Parathyroid adenoma (tissue), 2 donors: Measurements from ENCODE around the gene QRICH2.

ENCODE experiments used
- H2AFZ ChIP-seq: fragments of 300-600 bp; sonication (generic); one replicate; pipeline ENCODE4 v1.7.0; 2017; ENCODE audit warnings: antibody characterized with exemption, mild to moderate bottlenecking
- H3K27ac ChIP-seq: fragments of 300-600 bp; sonication (generic); one replicate; pipeline ENCODE4 v1.7.0; 2017
- H3K27me3 ChIP-seq: fragments of 300-600 bp; sonication (generic); one replicate; pipeline ENCODE4 v1.7.0; 2017; ENCODE audit warnings: low read length; ENCODE audit not compliant: control insufficient read depth, insufficient read depth
- H3K36me3 ChIP-seq: fragments of 300-600 bp; sonication (generic); one replicate; pipeline ENCODE4 v1.7.0; 2017; ENCODE audit warnings: low read length; ENCODE audit not compliant: control insufficient read depth, insufficient read depth
- H3K4me1 ChIP-seq: fragments of 300-600 bp; sonication (generic); one replicate; pipeline ENCODE4 v1.7.0; 2017; ENCODE audit warnings: control low read depth
- H3K4me2 ChIP-seq: fragments of 300-600 bp; sonication (generic); one replicate; pipeline ENCODE4 v1.7.0; 2017; ENCODE audit warnings: low read length
- H3K4me3 ChIP-seq: fragments of 300-600 bp; sonication (generic); one replicate; pipeline ENCODE4 v1.7.0; 2017; ENCODE audit warnings: low read depth, low read length
- H3K79me2 ChIP-seq: fragments of 300-600 bp; sonication (generic); one replicate; pipeline ENCODE4 v1.7.0; 2017; ENCODE audit warnings: control low read depth
- H3K9ac ChIP-seq: fragments of 300-600 bp; sonication (generic); one replicate; pipeline ENCODE4 v1.7.0; 2017; ENCODE audit warnings: mild to moderate bottlenecking
- H3K9me3 ChIP-seq: fragments of 300-600 bp; sonication (generic); one replicate; pipeline ENCODE4 v1.7.0; 2017; ENCODE audit warnings: low read length; ENCODE audit not compliant: control insufficient read depth
- TF ChIP-seq, protein P1 (sequence below): fragments of 300-600 bp; sonication (generic); IDR thresholded peaks from one replicate; pipeline ENCODE4 v1.7.0; 2017; ENCODE audit warnings: antibody characterized with exemption, mild to moderate bottlenecking
- donor health status: primary hyperparathyroidism.

Gene QRICH2

DNA sequence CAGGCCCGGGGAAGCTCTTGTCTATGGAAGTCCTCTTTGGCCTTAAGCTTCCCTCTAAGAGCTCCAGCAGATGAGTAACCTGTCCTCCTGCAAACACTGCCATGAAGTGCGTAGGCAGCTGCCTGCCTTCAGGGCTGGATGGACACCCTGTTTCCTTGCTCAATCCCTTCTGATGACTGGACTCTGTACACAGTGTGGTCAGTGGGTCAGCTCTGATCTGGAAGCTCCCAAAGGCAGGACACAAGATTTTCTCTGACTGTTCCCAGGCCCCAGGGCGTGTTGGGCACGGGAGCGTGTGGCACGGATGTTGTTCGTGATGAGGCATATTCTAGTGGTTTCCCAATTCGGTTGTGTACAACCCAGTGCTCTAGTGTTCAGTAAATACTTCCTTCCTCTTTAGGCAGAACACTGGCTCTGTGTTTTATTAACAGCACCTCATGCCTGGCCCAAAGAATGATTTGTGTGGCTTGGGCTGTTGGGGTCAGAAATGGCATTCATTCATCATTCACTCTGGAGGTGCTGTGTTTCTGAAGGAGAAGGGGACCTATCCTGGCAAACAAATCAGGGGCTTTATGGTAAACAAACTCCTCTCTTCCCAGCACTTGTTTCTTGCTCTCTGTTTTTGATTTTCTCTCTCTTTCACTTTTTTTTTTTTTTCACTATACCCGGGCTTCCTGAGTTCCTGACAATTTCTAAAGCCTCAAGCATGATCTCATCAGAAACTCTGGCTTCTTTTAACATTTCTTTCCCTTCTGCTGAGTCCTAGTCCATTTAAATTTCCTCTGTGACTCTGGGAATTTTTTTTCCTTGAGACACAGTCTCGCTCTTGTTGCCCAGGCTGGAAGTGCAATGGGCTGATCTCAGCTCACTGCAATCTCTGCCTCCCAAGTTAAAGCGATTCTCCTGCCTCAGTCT, 55.8 kb downstream of the QRICH2 start:
- Histone ChIP-seq H3K9ac (no peak overlapping the region), H3K4me1 (peaks cover 10% of the 10 kb centered on the region), H2AFZ (no peak overlapping the region), H3K4me2 (no peak overlapping the region), H3K27ac (no peak overlapping the region), H3K79me2 (no peaks in the 10 kb centered on the region), H3K27me3 (no peaks in the 10 kb centered on the region), H3K4me3 (no peak overlapping the region), H3K9me3 (no peaks in the 10 kb centered on the region), H3K36me3 (no peaks in the 10 kb centered on the region)
- TF ChIP-seq, protein P1, sequence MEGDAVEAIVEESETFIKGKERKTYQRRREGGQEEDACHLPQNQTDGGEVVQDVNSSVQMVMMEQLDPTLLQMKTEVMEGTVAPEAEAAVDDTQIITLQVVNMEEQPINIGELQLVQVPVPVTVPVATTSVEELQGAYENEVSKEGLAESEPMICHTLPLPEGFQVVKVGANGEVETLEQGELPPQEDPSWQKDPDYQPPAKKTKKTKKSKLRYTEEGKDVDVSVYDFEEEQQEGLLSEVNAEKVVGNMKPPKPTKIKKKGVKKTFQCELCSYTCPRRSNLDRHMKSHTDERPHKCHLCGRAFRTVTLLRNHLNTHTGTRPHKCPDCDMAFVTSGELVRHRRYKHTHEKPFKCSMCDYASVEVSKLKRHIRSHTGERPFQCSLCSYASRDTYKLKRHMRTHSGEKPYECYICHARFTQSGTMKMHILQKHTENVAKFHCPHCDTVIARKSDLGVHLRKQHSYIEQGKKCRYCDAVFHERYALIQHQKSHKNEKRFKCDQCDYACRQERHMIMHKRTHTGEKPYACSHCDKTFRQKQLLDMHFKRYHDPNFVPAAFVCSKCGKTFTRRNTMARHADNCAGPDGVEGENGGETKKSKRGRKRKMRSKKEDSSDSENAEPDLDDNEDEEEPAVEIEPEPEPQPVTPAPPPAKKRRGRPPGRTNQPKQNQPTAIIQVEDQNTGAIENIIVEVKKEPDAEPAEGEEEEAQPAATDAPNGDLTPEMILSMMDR = no peak

DNA sequence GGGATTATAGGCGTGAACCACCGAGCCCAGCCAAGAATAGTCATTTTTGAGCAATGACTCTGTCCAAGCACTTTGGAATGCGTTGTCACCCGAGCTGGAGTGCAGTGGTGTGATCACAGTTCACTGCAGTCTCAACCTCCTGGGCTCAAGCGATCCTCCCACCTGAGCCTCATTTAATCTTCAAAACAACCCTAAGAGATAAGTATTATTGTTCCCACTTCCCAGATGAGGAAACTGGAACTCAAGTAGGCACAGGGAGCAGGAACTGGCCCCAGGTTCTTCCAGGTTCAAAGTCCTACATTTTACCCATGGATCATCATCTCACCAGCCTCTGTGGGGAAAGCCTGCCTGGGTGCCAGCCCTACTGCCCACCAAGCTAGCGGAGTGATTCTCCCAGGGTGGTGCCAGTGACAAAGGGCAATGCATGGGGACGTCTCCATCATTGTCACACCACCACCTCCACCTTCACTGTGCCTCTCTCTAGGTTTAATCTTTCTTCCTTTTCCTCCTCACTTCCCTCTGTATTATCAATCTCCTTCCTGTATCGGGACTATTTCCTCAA, 56.5 kb downstream of the QRICH2 start:
- Histone ChIP-seq H3K4me1 (peaks cover 14% of the 10 kb centered on the region), H3K4me2 (no peak overlapping the region), H3K4me3 (no peak overlapping the region), H3K9me3 (no peaks in the 10 kb centered on the region), H3K27ac (no peak overlapping the region), H3K27me3 (no peaks in the 10 kb centered on the region), H3K36me3 (no peaks in the 10 kb centered on the region), H2AFZ (no peak overlapping the region), H3K79me2 (no peaks in the 10 kb centered on the region), H3K9ac (no peak overlapping the region)
- TF ChIP-seq, protein P1 = no peak

DNA sequence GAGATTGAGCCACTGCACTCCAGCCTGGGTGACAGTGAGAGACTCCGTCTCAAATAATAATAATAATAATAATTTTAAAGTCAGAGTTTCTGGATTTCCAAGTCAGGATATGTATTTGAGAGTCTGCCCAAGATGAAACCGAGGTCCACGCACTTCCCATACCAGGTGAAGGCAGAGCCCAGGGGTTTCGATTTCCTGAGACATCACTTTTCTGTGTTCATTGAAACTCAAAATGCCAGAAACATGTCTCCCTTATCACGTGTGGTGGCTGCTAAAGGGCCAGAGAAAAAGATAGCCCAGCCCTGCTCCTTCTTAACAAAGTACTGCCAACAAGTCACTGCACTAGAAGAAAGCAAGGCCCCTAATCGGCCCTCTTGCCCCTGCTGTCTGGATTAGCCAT, 57.9 kb downstream of the QRICH2 start:
- Histone ChIP-seq H3K9me3 (no peaks in the 10 kb centered on the region), H2AFZ (no peak overlapping the region), H3K27ac (no peak overlapping the region), H3K4me3 (no peak overlapping the region), H3K27me3 (no peaks in the 10 kb centered on the region), H3K79me2 (no peaks in the 10 kb centered on the region), H3K4me2 (no peak overlapping the region), H3K36me3 (no peaks in the 10 kb centered on the region), H3K4me1 (peaks cover 19% of the 10 kb centered on the region), H3K9ac (no peak overlapping the region)
- TF ChIP-seq, protein P1 = no peak

DNA sequence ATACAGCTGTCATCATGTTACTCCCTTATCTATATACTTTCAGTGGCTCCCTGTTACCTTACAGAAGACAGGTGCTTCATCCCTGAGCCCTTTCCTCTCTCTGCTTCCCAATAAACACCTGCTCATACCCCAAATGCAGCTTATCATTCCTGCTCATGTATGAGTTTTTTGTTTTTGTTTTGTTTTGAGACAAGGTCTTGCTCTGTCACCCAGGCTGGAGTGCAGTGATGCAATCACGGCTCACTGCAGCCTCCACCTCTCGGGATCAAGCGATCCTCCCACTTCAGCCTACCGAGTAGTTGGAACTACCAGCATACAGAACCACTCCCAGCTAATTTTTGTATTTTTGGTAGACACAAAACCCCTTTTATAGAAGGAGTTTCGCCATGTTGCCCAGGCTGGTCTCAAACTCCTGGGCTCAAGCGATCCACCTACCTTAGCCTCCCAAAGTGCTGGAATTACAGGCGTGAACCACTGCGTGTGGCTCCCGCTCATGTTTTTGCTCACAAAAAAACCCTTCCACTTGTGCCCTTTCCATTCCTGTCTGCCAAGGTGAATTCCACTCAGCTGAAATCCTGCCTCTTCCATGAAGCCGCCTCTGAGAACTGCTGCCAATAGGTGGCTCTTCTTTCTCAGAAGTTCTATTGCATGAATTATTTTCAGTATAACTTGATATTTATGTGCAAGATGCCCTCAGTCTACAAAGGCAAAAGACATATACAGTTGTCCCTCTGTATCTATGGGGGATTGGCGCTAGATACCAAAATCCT, 59.9 kb downstream of the QRICH2 start:
- no peaks in the 10 kb centered on the region for H3K27me3 ChIP-seq
- no peaks in the 10 kb centered on the region for H3K36me3 ChIP-seq
- no peak overlapping the region for H3K9ac ChIP-seq
- H3K27ac ChIP-seq = peak overlapping the region; percentile 34
- TF ChIP-seq, protein P1 = peak; percentile 43
- peaks cover under 1% of the 10 kb centered on the region for H3K79me2 ChIP-seq
- H3K4me1 ChIP-seq = peaks cover 19% of the 10 kb centered on the region
- no peak overlapping the region for H3K4me3 ChIP-seq
- H2AFZ ChIP-seq = peak overlapping the region; percentile 53
- no peaks in the 10 kb centered on the region for H3K9me3 ChIP-seq
- H3K4me2 ChIP-seq = peak overlapping the region; percentile 39
